HepG2 (cell line): ENCODE measurements around the gene DPM1. TPM values are rescaled to one million over a fixed set of nuclear protein-coding genes. Genes with fewer than 3 reads are reported as not detected.

Source experiments
- CERS6 ChIP-seq: sonication (generic); formaldehyde crosslinking; IDR thresholded peaks from 2 replicates; pipeline ENCODE4 v1.5.0; 2020; ENCODE audit warnings: missing genetic modification reagents
- HMG20A ChIP-seq: IDR thresholded peaks from 2 replicates; pipeline ENCODE4 v1.6.1; 2016; ENCODE audit warnings: borderline replicate concordance
- JDP2 ChIP-seq: sonication (generic); formaldehyde crosslinking; IDR thresholded peaks from 2 replicates; pipeline ENCODE4 v1.8.1; 2022; ENCODE audit warnings: missing genetic modification reagents, borderline replicate concordance
- MBNL3 ChIP-seq: fragments of 250-450 bp; sonication (Bioruptor Pico); conservative IDR thresholded peaks from 2 replicates; pipeline ENCODE4 v1.8.0; 2022; ENCODE audit warnings: mild to moderate bottlenecking, inconsistent platforms
- NFKB2 ChIP-seq: sonication (generic); formaldehyde crosslinking; IDR thresholded peaks from 2 replicates; pipeline ENCODE4 v1.4.0; 2020; ENCODE audit warnings: missing genetic modification reagents, borderline replicate concordance
- NFYC ChIP-seq: IDR thresholded peaks from 2 replicates; pipeline ENCODE4 v1.6.1; 2016; ENCODE audit warnings: missing genetic modification reagents, missing compliant biosample characterization
- RFX3 ChIP-seq: IDR thresholded peaks from 2 replicates; pipeline ENCODE4 v1.6.1; 2016; ENCODE audit warnings: missing biosample characterization, missing genetic modification reagents
- SKI ChIP-seq: fragments of 450-650 bp; IDR thresholded peaks from one replicate; pipeline ENCODE4 v1.6.1; 2018; ENCODE audit warnings: mild to moderate bottlenecking; ENCODE audit not compliant: partially characterized antibody
- SOX5 ChIP-seq: IDR thresholded peaks from 2 replicates; pipeline ENCODE4 v1.6.1; 2016; ENCODE audit warnings: borderline replicate concordance
- YEATS2 ChIP-seq: sonication (generic); formaldehyde crosslinking; IDR thresholded peaks from 2 replicates; pipeline ENCODE4 v1.4.0; 2020; ENCODE audit warnings: missing genetic modification reagents, borderline replicate concordance
- ZBTB25 ChIP-seq: IDR thresholded peaks from 2 replicates; pipeline ENCODE4 v1.6.1; 2018; ENCODE audit warnings: missing genetic modification reagents
- ZIK1 ChIP-seq: sonication (generic); formaldehyde crosslinking; IDR thresholded peaks from 2 replicates; pipeline ENCODE4 v1.5.0; 2020; ENCODE audit warnings: mild to moderate bottlenecking, low read depth, missing genetic modification reagents, borderline replicate concordance
- ZNF350 ChIP-seq: sonication (generic); formaldehyde crosslinking; IDR thresholded peaks from 2 replicates; pipeline ENCODE4 v1.4.0; 2020; ENCODE audit warnings: mild to moderate bottlenecking, low read depth, missing genetic modification reagents, borderline replicate concordance
- ZNF382 ChIP-seq: sonication (generic); formaldehyde crosslinking; IDR thresholded peaks from 2 replicates; pipeline ENCODE4 v1.5.0; 2020; ENCODE audit warnings: missing genetic modification reagents, mild to moderate bottlenecking, borderline replicate concordance
- ZNF556 ChIP-seq: sonication (generic); formaldehyde crosslinking; IDR thresholded peaks from 2 replicates; pipeline ENCODE4 v1.4.0; 2020; ENCODE audit warnings: mild to moderate bottlenecking, missing genetic modification reagents, borderline replicate concordance
- ZNF607 ChIP-seq: sonication (generic); formaldehyde crosslinking; IDR thresholded peaks from 2 replicates; pipeline ENCODE4 v1.5.1; 2020; ENCODE audit warnings: missing genetic modification reagents, mild to moderate bottlenecking, borderline replicate concordance
- ZNF652 ChIP-seq: IDR thresholded peaks from 2 replicates; pipeline ENCODE4 v1.6.1; 2016; ENCODE audit warnings: low read depth, borderline replicate concordance
- ZNF703 ChIP-seq: sonication (generic); formaldehyde crosslinking; IDR thresholded peaks from 2 replicates; pipeline ENCODE4 v1.5.1; 2020; ENCODE audit warnings: missing genetic modification reagents, mild to moderate bottlenecking, moderate library complexity, borderline replicate concordance
- ZNF784 ChIP-seq: sonication (generic); formaldehyde crosslinking; IDR thresholded peaks from 2 replicates; pipeline ENCODE4 v1.5.1; 2020; ENCODE audit warnings: missing genetic modification reagents, mild to moderate bottlenecking, borderline replicate concordance
- polyA plus RNA-seq, 8 experiments: library from polyadenylated mRNA; depleted of rRNA in 3 of 8; stranded (reverse) in 7 of 8; unstranded in 1 of 8; fragments of >200 nt; fragmentation: Illumina TruSeq in 4 of 8; extraction: Trizol in 4 of 8; gene quantifications; 2 replicates each; pipeline versions ENCODE4 v1.2.1 to v1.2.3, GENCODE V29; 2011 to 2016; ENCODE audit warnings: low read depth in 4 of 8, missing spikeins in 1 of 8, mixed read lengths in 1 of 8; ENCODE audit not compliant: insufficient read depth in 1 of 8
- total RNA-seq, 5 experiments: library from RNA; depleted of rRNA; stranded (reverse); fragments of >200 nt; fragmentation: Illumina TruSeq; extraction: Trizol; gene quantifications; 2 replicates each; pipeline ENCODE4 v1.2.3, GENCODE V29; 2016; ENCODE audit warnings: low read depth in 1 of 5
- TF ChIP-seq, protein P1 (sequence below): sonication (generic); formaldehyde crosslinking; IDR thresholded peaks from 2 replicates; pipeline ENCODE4 v1.8.0; 2022; ENCODE audit warnings: mild to moderate bottlenecking, missing genetic modification reagents, moderate library complexity
- TF ChIP-seq, protein P2 (sequence below): sonication (generic); formaldehyde crosslinking; conservative IDR thresholded peaks from 2 replicates; pipeline ENCODE4 v1.8.0; 2022; ENCODE audit warnings: missing genetic modification reagents
- TF ChIP-seq, protein P3 (sequence below): sonication (generic); formaldehyde crosslinking; IDR thresholded peaks from 2 replicates; pipeline ENCODE4 v1.8.1; 2023; ENCODE audit warnings: mild to moderate bottlenecking, missing genetic modification reagents

DPM1 gene
- total and polyA plus RNA-seq, 2 of the 13 experiments (the other 11 are each of a cell fraction or from before 2014, with no cell fraction given), result 83.2 to 161 TPM

GRCh38 chr20:50957798-50958614 is at the start of gene DPM1 (continued):
- TF ChIP-seq, protein P1, sequence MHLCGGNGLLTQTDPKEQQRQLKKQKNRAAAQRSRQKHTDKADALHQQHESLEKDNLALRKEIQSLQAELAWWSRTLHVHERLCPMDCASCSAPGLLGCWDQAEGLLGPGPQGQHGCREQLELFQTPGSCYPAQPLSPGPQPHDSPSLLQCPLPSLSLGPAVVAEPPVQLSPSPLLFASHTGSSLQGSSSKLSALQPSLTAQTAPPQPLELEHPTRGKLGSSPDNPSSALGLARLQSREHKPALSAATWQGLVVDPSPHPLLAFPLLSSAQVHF (CRISPR knock-in tag), result peak; percentile 52; the same call in 1 of the 2 replicates
- peak; percentile 46 for TF ChIP-seq SKI
- TF ChIP-seq NFKB2 (CRISPR knock-in tag), result peak; percentile 35
- no peak; the same call in 1 of the 2 replicates for TF ChIP-seq ZNF703 (CRISPR knock-in tag)
- TF ChIP-seq MBNL3 (CRISPR knock-in tag), result no peak
- no peak for TF ChIP-seq ZNF382
- TF ChIP-seq JDP2 (CRISPR knock-in tag), result no peak
- TF ChIP-seq ZIK1 (CRISPR knock-in tag), result peak; percentile 82
- no peak for TF ChIP-seq HMG20A (CRISPR knock-in tag)
- peak; percentile 49; the same call in 1 of the 2 replicates for TF ChIP-seq ZNF350 (CRISPR knock-in tag)
- TF ChIP-seq NFYC (CRISPR knock-in tag), result peak; percentile 44; the same call in 1 of the 2 replicates
- no peak for TF ChIP-seq CERS6 (CRISPR knock-in tag)
- no peak; the same call in 1 of the 2 replicates for TF ChIP-seq SOX5 (CRISPR knock-in tag)
- peak; percentile 66; the same call in 1 of the 2 replicates for TF ChIP-seq ZNF607 (CRISPR knock-in tag)
- TF ChIP-seq YEATS2 (CRISPR knock-in tag), result peak; percentile 93
- TF ChIP-seq ZNF784 (CRISPR knock-in tag), result peak; percentile 81; the same call in 1 of the 2 replicates
- peak; percentile 12; the same call in 1 of the 2 replicates for TF ChIP-seq ZNF652 (CRISPR knock-in tag)
- TF ChIP-seq ZBTB25, result no peak
- TF ChIP-seq, protein P2, sequence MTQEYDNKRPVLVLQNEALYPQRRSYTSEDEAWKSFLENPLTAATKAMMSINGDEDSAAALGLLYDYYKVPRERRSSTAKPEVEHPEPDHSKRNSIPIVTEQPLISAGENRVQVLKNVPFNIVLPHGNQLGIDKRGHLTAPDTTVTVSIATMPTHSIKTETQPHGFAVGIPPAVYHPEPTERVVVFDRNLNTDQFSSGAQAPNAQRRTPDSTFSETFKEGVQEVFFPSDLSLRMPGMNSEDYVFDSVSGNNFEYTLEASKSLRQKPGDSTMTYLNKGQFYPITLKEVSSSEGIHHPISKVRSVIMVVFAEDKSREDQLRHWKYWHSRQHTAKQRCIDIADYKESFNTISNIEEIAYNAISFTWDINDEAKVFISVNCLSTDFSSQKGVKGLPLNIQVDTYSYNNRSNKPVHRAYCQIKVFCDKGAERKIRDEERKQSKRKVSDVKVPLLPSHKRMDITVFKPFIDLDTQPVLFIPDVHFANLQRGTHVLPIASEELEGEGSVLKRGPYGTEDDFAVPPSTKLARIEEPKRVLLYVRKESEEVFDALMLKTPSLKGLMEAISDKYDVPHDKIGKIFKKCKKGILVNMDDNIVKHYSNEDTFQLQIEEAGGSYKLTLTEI, result no peak
- TF ChIP-seq RFX3 (CRISPR knock-in tag), result no peak
- peak; percentile 84 for TF ChIP-seq ZNF556 (CRISPR knock-in tag)
- TF ChIP-seq, protein P3, sequence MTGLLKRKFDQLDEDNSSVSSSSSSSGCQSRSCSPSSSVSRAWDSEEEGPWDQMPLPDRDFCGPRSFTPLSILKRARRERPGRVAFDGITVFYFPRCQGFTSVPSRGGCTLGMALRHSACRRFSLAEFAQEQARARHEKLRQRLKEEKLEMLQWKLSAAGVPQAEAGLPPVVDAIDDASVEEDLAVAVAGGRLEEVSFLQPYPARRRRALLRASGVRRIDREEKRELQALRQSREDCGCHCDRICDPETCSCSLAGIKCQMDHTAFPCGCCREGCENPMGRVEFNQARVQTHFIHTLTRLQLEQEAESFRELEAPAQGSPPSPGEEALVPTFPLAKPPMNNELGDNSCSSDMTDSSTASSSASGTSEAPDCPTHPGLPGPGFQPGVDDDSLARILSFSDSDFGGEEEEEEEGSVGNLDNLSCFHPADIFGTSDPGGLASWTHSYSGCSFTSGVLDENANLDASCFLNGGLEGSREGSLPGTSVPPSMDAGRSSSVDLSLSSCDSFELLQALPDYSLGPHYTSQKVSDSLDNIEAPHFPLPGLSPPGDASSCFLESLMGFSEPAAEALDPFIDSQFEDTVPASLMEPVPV, result no peak; the same call in 1 of the 2 replicates
